ENCODE data around the gene SIK3. TPM values are rescaled to one million over a fixed set of nuclear protein-coding genes. Genes with fewer than 3 reads are reported as not detected.

The SIK3 gene
- total RNA-seq, 1 experiment from 2014 or later = 34.4 TPM

GRCh38 chr11:116871248-116871647 lies 227.0 kb downstream of the SIK3 start (continued):
- TF ChIP-seq, protein P1, sequence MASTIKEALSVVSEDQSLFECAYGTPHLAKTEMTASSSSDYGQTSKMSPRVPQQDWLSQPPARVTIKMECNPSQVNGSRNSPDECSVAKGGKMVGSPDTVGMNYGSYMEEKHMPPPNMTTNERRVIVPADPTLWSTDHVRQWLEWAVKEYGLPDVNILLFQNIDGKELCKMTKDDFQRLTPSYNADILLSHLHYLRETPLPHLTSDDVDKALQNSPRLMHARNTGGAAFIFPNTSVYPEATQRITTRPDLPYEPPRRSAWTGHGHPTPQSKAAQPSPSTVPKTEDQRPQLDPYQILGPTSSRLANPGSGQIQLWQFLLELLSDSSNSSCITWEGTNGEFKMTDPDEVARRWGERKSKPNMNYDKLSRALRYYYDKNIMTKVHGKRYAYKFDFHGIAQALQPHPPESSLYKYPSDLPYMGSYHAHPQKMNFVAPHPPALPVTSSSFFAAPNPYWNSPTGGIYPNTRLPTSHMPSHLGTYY (CRISPR knock-in tag; IDR thresholded peaks at IDR 0.05) = no peak
- no peak for TF ChIP-seq CTCF (IDR thresholded peaks at IDR 0.05)
- no peak for TF ChIP-seq ZNF396 (CRISPR knock-in tag; IDR thresholded peaks at IDR 0.05; ENCODE audit: borderline replicate concordance)
- no peak for TF ChIP-seq ZSCAN18 (CRISPR knock-in tag; IDR thresholded peaks at IDR 0.05)
- no peak for TF ChIP-seq FOXK1 (CRISPR knock-in tag; IDR thresholded peaks at IDR 0.05)
- TF ChIP-seq FOXJ3 (CRISPR knock-in tag; IDR thresholded peaks at IDR 0.05; ENCODE audit: borderline replicate concordance) = no peak
- no peak for TF ChIP-seq NFATC4 (CRISPR knock-in tag; IDR thresholded peaks at IDR 0.05)
- no peak for TF ChIP-seq CREB1 (CRISPR knock-in tag; IDR thresholded peaks at IDR 0.05)
- TF ChIP-seq NR2C2 (CRISPR knock-in tag; IDR thresholded peaks at IDR 0.05) = no peak
- no peak for TF ChIP-seq SP1 (CRISPR knock-in tag; conservative IDR thresholded peaks at IDR 0.05)
- no peak for TF ChIP-seq HMGXB4 (CRISPR knock-in tag; IDR thresholded peaks at IDR 0.05)

DNA sequence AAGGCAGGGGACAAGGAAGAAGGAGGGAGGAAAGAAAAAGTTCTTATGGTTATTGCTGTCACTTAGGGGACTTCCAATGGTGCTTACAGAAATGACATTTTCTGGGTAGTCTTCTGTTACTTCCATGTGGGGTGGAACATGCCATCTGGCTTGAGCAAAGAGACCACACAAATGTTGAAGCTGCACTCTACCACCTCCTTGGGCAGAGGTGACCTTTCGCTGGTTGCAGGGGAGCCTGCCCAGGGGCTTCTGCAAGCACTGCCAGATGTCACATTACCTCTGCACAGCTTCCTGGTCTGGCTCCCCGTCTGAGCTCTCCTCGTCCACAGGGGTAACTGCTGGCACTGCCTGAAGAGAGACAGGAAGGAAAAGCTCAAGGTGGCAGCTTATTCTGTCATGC lies 228.2 kb downstream of the SIK3 start:
- POLR2A ChIA-PET = no interaction called here
- Mint-ChIP-seq H3K4me1 (no peaks in the 10 kb centered on the region), H3K27me3 (ENCODE audit: low read depth) (no peaks in the 10 kb centered on the region), H3K36me3 (peaks cover 48% of the 10 kb centered on the region), H3K27ac (no peak overlapping the region), H3K9me3 (no peaks in the 10 kb centered on the region), H3K4me3 (no peak overlapping the region)
- ATAC-seq = no peak
- CTCF ChIA-PET = interaction anchor here (1.0 to 1.6 kb wide), 3 partner anchors 10 to 274 kb away, joined by 3 to 8 read pairs (median 5); partner anchors contain the start of gene PAFAH1B2
- DNase-seq (ENCODE audit: low spot score) = no peak
- no peak for TF ChIP-seq ESRRA (CRISPR knock-in tag; IDR thresholded peaks at IDR 0.05; ENCODE audit: borderline replicate concordance)
- TF ChIP-seq HMGXB4 (CRISPR knock-in tag; IDR thresholded peaks at IDR 0.05) = no peak
- TF ChIP-seq GRHL2 (CRISPR knock-in tag; IDR thresholded peaks at IDR 0.05; ENCODE audit: insufficient replicate concordance, severe bottlenecking) = no peak
- TF ChIP-seq CREM (CRISPR knock-in tag; IDR thresholded peaks at IDR 0.05) = no peak
- TF ChIP-seq, protein P2, sequence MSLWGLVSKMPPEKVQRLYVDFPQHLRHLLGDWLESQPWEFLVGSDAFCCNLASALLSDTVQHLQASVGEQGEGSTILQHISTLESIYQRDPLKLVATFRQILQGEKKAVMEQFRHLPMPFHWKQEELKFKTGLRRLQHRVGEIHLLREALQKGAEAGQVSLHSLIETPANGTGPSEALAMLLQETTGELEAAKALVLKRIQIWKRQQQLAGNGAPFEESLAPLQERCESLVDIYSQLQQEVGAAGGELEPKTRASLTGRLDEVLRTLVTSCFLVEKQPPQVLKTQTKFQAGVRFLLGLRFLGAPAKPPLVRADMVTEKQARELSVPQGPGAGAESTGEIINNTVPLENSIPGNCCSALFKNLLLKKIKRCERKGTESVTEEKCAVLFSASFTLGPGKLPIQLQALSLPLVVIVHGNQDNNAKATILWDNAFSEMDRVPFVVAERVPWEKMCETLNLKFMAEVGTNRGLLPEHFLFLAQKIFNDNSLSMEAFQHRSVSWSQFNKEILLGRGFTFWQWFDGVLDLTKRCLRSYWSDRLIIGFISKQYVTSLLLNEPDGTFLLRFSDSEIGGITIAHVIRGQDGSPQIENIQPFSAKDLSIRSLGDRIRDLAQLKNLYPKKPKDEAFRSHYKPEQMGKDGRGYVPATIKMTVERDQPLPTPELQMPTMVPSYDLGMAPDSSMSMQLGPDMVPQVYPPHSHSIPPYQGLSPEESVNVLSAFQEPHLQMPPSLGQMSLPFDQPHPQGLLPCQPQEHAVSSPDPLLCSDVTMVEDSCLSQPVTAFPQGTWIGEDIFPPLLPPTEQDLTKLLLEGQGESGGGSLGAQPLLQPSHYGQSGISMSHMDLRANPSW (CRISPR knock-in tag; conservative IDR thresholded peaks at IDR 0.05; ENCODE audit: low read depth) = no peak
- TF ChIP-seq CREB1 (CRISPR knock-in tag; IDR thresholded peaks at IDR 0.05) = no peak
- TF ChIP-seq RORB (CRISPR knock-in tag; IDR thresholded peaks at IDR 0.05) = no peak
- TF ChIP-seq, protein P3, sequence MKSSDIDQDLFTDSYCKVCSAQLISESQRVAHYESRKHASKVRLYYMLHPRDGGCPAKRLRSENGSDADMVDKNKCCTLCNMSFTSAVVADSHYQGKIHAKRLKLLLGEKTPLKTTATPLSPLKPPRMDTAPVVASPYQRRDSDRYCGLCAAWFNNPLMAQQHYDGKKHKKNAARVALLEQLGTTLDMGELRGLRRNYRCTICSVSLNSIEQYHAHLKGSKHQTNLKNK (CRISPR knock-in tag; IDR thresholded peaks at IDR 0.05) = no peak
- no peak for TF ChIP-seq JUN (CRISPR knock-in tag; IDR thresholded peaks at IDR 0.05)
- no peak for TF ChIP-seq SMAD3 (CRISPR knock-in tag; IDR thresholded peaks at IDR 0.05; ENCODE audit: borderline replicate concordance)
- no peak for TF ChIP-seq ZNF423 (CRISPR knock-in tag; IDR thresholded peaks at IDR 0.05)
- TF ChIP-seq FOXP4 (CRISPR knock-in tag; IDR thresholded peaks at IDR 0.05) = no peak

Data from WTC11 (cell line).